OCI-M2 (cell line): Measurements from ENCODE around the gene NFATC1.

Experiments
- DNase-seq: peaks from one replicate; lab custom pipeline; 2025; ENCODE audit not compliant: unreplicated experiment; lab: John Stamatoyannopoulos, UW

NFATC1 gene

GRCh38 chr18:79403723-79404566, 8.2 kb downstream of the NFATC1 start:
- no peak for DNase-seq

DNA sequence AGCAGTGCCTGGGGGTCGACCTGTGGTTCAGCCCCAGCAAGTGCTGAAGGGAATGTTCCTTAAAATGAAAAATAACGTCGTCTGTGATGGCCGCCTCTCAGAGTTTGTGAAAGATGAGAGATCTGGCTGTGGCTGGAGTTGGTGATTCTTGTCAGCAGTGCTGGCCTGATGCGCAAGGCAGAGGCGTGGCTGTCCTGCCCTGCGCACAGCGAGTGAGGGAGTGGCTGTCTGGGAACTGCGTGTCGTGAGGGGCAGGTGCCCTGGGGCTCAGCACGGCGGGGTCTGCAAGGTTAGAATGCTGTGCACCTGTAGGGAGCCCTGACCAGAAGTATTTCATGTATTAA, 8.8 kb downstream of the NFATC1 start:
- no peak for DNase-seq

DNA sequence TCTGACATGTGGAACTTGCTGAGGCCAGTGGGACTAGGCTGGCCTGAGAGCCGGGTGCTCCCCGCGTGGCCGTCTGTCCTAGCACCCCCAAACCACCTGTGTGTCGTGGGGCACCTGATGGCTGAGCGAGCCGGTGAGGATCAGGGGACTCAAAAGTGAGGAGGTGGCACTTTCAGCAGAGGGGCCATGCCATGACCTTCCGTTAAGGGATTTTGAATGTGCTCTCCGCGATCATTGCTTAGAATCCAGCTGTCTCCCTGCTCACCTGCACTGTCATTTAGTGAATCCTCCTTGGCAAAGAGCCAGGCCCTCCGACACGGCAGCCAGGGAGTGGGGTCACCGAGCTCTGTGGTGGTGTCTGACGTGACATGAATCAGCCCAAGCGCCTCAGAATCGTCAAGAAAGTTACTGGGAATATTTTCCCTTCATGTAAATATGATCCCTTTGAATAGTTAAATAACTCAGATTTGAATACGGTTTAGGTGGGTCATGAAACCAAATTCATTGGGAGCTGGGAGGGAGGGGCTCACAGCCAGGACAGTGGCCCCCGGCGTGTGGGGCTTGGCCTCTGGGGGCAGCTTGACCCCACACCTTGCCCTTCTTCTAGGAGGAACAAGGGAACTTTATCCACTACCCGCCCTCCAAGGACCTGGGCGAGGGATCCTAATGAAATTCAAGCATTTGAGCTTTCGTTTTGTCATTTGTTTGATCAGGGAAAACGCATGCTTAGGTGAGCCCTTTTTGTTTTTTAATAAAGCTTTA, 9.5 kb downstream of the NFATC1 start:
- no peak for DNase-seq

GRCh38 chr18:79405781-79406575, 10.2 kb downstream of the NFATC1 start:
- no peak for DNase-seq

GRCh38 chr18:79406708-79407107, 11.0 kb downstream of the NFATC1 start:
- DNase-seq: no peak

- no peak for DNase-seq
Measured at GRCh38 chr18:79409313-79409712, 13.6 kb downstream of the NFATC1 start.

- no peak for DNase-seq
Measured at GRCh38 chr18:79410171-79410641, 14.5 kb downstream of the NFATC1 start.

DNA sequence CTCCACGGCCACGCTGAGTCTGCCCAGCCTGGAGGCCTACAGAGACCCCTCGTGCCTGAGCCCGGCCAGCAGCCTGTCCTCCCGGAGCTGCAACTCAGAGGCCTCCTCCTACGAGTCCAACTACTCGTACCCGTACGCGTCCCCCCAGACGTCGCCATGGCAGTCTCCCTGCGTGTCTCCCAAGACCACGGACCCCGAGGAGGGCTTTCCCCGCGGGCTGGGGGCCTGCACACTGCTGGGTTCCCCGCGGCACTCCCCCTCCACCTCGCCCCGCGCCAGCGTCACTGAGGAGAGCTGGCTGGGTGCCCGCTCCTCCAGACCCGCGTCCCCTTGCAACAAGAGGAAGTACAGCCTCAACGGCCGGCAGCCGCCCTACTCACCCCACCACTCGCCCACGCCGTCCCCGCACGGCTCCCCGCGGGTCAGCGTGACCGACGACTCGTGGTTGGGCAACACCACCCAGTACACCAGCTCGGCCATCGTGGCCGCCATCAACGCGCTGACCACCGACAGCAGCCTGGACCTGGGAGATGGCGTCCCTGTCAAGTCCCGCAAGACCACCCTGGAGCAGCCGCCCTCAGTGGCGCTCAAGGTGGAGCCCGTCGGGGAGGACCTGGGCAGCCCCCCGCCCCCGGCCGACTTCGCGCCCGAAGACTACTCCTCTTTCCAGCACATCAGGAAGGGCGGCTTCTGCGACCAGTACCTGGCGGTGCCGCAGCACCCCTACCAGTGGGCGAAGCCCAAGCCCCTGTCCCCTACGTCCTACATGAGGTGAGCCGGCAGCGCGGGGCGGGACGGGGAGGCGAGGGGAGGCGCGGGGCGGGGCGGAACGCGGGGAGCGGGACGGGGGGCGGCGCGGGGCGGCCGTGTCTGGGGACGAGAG, 15.2 kb downstream of the NFATC1 start:
- no peak for DNase-seq

- DNase-seq: no peak
Measured at GRCh38 chr18:79411614-79412526, 16.1 kb downstream of the NFATC1 start.

DNA sequence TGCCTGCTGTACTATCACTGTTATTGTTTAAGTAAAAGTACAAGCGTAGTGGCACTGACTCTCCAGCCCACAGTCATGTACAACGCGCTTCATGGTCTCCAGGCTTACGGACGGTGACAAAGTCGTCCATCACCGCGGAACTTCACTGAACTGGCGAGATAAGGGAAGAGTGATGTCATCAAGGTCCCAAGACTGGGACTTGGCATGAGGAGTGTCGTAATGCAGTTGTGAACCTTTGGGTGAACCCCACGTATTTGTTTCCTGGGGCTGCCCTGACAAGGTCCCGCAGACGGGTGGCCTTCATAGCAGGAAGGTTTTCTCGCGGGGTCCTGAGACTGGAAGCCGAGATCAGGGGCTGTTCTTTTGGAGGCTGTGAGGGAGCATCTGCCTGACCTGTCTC, 17.3 kb downstream of the NFATC1 start:
- no peak for DNase-seq

GRCh38 chr18:79413426-79413825, 17.7 kb downstream of the NFATC1 start:
- DNase-seq: no peak

- no peak for DNase-seq
Measured at GRCh38 chr18:79413901-79414300, 18.2 kb downstream of the NFATC1 start.

GRCh38 chr18:79416022-79416676, 20.4 kb downstream of the NFATC1 start:
- no peak for DNase-seq

- no peak for DNase-seq
Measured at GRCh38 chr18:79416677-79417052, 20.9 kb downstream of the NFATC1 start.

DNA sequence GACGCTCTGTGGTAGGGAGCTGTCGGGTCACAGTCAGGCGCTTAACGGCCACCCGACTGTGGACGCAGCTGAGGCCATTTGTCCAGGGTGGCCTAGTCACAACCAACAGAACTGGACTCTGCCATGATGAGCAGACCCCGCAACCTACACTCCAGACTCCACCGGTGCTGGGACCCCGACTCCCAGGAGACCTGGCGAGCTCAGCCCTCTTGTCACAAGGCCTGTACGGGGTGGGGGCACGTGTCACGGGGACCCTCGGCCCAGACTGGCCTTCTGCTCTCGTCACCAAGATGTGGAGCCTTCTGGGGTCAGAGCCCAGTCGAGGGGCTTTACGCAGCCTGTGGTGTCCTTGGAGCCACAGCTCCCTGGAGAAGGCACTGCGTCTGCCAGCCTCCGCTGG, 22.5 kb downstream of the NFATC1 start:
- DNase-seq: no peak

GRCh38 chr18:79418642-79419041, 22.9 kb downstream of the NFATC1 start:
- DNase-seq: no peak

GRCh38 chr18:79420033-79420745, 24.5 kb downstream of the NFATC1 start:
- no peak for DNase-seq

DNA sequence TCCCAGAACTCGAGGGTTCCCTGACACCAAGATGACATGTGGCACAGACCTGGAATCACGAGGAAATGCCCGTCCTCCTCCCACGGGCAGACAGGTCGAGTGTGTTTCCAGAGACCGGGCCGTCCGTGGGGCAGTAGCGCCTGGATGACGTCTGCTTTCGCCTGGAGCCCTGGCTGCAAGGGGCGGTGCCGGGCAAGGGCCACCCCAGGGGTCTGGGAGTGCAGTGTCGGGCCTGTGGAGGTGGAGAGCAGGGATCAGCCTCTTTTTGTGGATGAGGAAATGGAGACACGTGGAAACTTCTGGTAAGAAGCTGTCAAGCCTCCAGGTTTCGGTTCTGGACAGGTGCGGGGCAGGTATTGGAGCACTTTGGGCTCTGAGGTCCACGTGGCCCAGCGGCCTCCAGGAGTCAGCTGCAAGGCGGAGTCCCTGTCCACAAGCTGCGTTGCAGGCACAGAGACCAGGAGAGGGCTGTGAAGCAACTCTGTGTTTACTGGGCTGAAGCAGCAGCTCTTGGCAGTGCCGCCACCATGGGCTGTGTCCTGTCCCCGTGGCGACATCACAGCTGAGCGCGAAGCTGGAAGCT, 25.6 kb downstream of the NFATC1 start:
- no peak for DNase-seq
